NCI-H187 (cell line): ENCODE data around the gene SBDS.

ENCODE experiments used
- DNase-seq, 2 experiments: peaks; one replicate each; lab custom pipeline; 2025; lab: John Stamatoyannopoulos, UW

SBDS gene

DNA sequence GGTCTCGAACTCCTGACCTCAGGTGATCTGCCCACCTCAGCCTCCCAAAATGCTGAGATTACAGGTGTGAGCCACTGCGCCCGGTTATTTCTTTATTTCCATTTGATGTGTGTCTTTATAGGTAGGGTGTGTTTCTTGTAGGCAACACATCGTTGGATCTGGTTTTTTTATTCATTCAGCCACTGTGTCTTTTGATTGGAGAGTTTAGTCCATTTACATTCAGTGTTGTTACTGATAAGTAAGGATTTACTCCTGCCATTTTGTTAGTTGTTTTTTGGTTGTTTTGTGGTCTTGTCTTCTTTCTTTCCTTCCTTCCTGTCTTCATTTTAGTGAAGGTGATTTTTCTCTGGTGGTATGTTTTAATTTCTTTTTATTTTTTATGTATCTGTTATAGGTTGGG lies 57.4 kb downstream of the SBDS start:
- DNase-seq, result no peak
